ENCODE results near the gene FLYWCH2. TPM values are rescaled to one million over a fixed set of nuclear protein-coding genes. Genes with fewer than 3 reads are reported as not detected.

The FLYWCH2 gene
- total and polyA plus RNA-seq, 2 donors from 2014 or later: 31.3 to 52.5 TPM

- Histone ChIP-seq H3K36me3 (ENCODE audit: control insufficient read depth in 2 of 3, insufficient read depth in 3 of 3, low read length in 3 of 3) (no peaks in the 10 kb centered on the region), H3K4me1 (ENCODE audit: control insufficient read depth in 2 of 3, insufficient read depth in 2 of 3, low read depth in 1 of 3, low read length in 3 of 3) (no peaks in the 10 kb centered on the region), H3K9ac (ENCODE audit: low read length in 3 of 3) (no peak overlapping the region), H3K27ac (ENCODE audit: low read depth in 2 of 2, low read length in 2 of 2) (no peak overlapping the region), H3K27me3 (ENCODE audit: control insufficient read depth, insufficient read depth, low read length) (peaks cover 2% of the 10 kb centered on the region), H3K9me3 (ENCODE audit: control insufficient read depth in 2 of 3, insufficient read depth in 1 of 3, low read length in 3 of 3) (peaks cover 0 to 6% (median 2%) of the 10 kb centered on the region in 3 donors), H3K4me3 (ENCODE audit: low read length in 3 of 3) (no peak overlapping the region)
- DNase-seq (no peak), FAIRE-seq (no peak)
- intact Hi-C loops (cut with DNase I): no loop called here
- TF ChIP-seq, protein P1, sequence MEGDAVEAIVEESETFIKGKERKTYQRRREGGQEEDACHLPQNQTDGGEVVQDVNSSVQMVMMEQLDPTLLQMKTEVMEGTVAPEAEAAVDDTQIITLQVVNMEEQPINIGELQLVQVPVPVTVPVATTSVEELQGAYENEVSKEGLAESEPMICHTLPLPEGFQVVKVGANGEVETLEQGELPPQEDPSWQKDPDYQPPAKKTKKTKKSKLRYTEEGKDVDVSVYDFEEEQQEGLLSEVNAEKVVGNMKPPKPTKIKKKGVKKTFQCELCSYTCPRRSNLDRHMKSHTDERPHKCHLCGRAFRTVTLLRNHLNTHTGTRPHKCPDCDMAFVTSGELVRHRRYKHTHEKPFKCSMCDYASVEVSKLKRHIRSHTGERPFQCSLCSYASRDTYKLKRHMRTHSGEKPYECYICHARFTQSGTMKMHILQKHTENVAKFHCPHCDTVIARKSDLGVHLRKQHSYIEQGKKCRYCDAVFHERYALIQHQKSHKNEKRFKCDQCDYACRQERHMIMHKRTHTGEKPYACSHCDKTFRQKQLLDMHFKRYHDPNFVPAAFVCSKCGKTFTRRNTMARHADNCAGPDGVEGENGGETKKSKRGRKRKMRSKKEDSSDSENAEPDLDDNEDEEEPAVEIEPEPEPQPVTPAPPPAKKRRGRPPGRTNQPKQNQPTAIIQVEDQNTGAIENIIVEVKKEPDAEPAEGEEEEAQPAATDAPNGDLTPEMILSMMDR (IDR thresholded peaks at IDR 0.05; ENCODE audit: borderline replicate concordance, extremely low read depth, insufficient read depth): no peak
These were observed 30.1 kb upstream of the FLYWCH2 start for GRCh38 chr16:2852731-2853507.

GRCh38 chr16:2853531-2854073 is 29.4 kb upstream of the FLYWCH2 start:
- TF ChIP-seq, protein P1 (IDR thresholded peaks at IDR 0.05; ENCODE audit: borderline replicate concordance, extremely low read depth, insufficient read depth): no peak
- peaks cover 2% of the 10 kb centered on the region for H3K27me3 ChIP-seq (ENCODE audit: control insufficient read depth, insufficient read depth, low read length)
- DNase-seq: no peak
- H3K9me3 ChIP-seq (ENCODE audit: control insufficient read depth in 2 of 3, insufficient read depth in 1 of 3, low read length in 3 of 3): peaks cover 0 to 6% (median 2%) of the 10 kb centered on the region in 3 donors
- FAIRE-seq: no peak
- H3K27ac ChIP-seq (ENCODE audit: low read depth in 2 of 2, low read length in 2 of 2): no peak overlapping the region
- H3K4me3 ChIP-seq (ENCODE audit: low read length in 3 of 3): no peak overlapping the region
- H3K36me3 ChIP-seq (ENCODE audit: control insufficient read depth in 2 of 3, insufficient read depth in 3 of 3, low read length in 3 of 3): no peaks in the 10 kb centered on the region
- no peak overlapping the region for H3K9ac ChIP-seq (ENCODE audit: low read length in 3 of 3)
- no peaks in the 10 kb centered on the region for H3K4me1 ChIP-seq (ENCODE audit: control insufficient read depth in 2 of 3, insufficient read depth in 2 of 3, low read depth in 1 of 3, low read length in 3 of 3)
- intact Hi-C loops (cut with DNase I): no loop called here

DNA sequence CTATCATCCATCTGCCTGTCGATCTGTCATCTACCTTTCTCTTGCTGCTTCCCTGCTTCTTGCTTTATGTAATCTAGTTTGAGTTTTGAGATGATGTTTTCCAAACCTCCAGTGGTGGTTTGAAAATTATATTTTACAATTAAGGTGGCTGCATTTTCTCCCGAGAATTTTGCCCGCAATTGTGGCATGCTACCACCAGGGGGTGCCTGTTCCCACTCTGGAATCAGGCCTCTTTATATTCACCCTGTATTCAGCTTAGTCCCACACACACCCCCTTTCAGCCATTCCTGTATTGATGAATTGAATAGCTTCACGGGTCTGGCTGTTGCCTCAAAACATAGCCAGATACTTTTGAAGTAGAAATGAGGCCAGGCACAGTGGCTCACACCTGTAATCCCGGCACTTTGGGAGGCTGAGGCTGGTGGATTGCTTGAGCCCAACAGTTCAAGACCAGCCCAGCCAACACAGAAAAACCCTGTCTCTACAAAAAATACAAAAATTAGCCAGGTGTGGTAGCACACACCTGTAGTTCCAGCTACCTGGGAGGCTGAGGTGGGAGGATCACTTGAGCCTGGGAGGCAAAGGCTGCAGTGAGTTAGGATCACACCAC is 28.2 kb upstream of the FLYWCH2 start:
- FAIRE-seq (no peak), DNase-seq (no peak)
- H3K27ac ChIP-seq (ENCODE audit: low read depth in 2 of 2, low read length in 2 of 2): no peak overlapping the region
- H3K4me1 ChIP-seq (ENCODE audit: control insufficient read depth in 2 of 3, insufficient read depth in 2 of 3, low read depth in 1 of 3, low read length in 3 of 3): no peaks in the 10 kb centered on the region
- TF ChIP-seq, protein P1 (IDR thresholded peaks at IDR 0.05; ENCODE audit: borderline replicate concordance, extremely low read depth, insufficient read depth): no peak
- H3K36me3 ChIP-seq (ENCODE audit: control insufficient read depth in 2 of 3, insufficient read depth in 3 of 3, low read length in 3 of 3): no peaks in the 10 kb centered on the region
- H3K9me3 ChIP-seq (ENCODE audit: control insufficient read depth in 2 of 3, insufficient read depth in 1 of 3, low read length in 3 of 3): peaks cover 0 to 6% (median 2%) of the 10 kb centered on the region in 3 donors
- no peaks in the 10 kb centered on the region for H3K27me3 ChIP-seq (ENCODE audit: control insufficient read depth, insufficient read depth, low read length)
- no peak overlapping the region for H3K9ac ChIP-seq (ENCODE audit: low read length in 3 of 3)
- no peak overlapping the region for H3K4me3 ChIP-seq (ENCODE audit: low read length in 3 of 3)
- intact Hi-C loops (cut with DNase I): no loop called here
